ENCODE results near the gene SORBS1. TPM values are rescaled to one million over a fixed set of nuclear protein-coding genes. Genes with fewer than 3 reads are reported as not detected.
A peak's percentile ranks its signal among the peaks of the same experiment; 100 is the strongest.

SORBS1 gene
- total RNA-seq, 1 donor from 2014 or later = 896 TPM

DNA sequence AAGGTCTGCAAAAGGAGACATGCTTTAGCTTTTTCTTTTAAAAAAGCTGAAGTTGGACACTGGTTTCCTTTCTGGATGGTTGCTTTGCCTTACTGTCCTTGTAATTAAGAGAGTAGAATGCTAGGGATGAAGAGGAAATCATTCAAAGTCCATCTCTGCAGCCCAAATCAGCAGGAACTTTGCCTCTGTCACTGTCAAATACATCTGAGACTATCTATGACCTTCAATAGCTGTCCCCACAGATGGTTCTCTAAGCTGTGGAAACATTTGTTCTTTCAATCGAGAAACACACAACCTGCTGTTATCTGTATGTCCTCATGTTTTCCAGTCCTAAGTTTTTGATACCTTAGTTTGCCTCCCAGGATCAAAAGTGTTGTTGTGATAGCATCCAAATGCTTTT is 117.5 kb downstream of the SORBS1 start:
- H3K27me3 ChIP-seq (ENCODE audit: low read depth) = no peaks in the 10 kb centered on the region
- H3K27ac ChIP-seq (replicated peaks) = peak overlapping the region; percentile 92
- H3K36me3 ChIP-seq = no peaks in the 10 kb centered on the region
- H3K4me3 ChIP-seq = no peak overlapping the region
- intact Hi-C loops (cut with micrococcal nuclease) = no loop called here
- TF ChIP-seq, protein P1, sequence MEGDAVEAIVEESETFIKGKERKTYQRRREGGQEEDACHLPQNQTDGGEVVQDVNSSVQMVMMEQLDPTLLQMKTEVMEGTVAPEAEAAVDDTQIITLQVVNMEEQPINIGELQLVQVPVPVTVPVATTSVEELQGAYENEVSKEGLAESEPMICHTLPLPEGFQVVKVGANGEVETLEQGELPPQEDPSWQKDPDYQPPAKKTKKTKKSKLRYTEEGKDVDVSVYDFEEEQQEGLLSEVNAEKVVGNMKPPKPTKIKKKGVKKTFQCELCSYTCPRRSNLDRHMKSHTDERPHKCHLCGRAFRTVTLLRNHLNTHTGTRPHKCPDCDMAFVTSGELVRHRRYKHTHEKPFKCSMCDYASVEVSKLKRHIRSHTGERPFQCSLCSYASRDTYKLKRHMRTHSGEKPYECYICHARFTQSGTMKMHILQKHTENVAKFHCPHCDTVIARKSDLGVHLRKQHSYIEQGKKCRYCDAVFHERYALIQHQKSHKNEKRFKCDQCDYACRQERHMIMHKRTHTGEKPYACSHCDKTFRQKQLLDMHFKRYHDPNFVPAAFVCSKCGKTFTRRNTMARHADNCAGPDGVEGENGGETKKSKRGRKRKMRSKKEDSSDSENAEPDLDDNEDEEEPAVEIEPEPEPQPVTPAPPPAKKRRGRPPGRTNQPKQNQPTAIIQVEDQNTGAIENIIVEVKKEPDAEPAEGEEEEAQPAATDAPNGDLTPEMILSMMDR (IDR thresholded peaks at IDR 0.05; ENCODE audit: borderline replicate concordance) = no peak
- peaks cover 100% of the 10 kb centered on the region for H3K4me1 ChIP-seq
- no peak for DNase-seq
- H3K9me3 ChIP-seq (replicated peaks) = no peaks in the 10 kb centered on the region

DNA sequence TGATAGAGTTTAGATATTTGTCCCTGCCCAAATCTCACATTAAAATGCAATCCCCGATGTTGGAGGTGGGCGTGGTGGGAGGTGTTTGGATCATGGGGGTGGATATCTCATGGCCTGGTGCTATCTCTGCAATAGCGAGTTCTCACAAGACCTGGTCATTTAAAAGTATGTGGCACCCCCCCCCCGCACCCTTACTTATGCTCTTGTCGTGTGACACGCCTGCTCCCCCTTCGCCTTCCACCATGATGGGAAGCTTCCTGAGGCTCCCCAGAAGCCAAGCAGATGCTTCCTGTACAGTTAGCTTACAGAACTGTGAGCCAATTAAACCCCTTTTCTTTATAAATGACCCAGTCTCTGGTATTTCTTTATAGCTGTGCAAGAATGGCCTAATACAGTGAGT is 118.8 kb downstream of the SORBS1 start:
- Histone ChIP-seq H3K4me1 (peaks cover 100% of the 10 kb centered on the region), H3K27ac (replicated peaks) (peak overlapping the region; percentile 92), H3K9me3 (replicated peaks) (no peaks in the 10 kb centered on the region), H3K36me3 (peaks cover 1% of the 10 kb centered on the region), H3K27me3 (ENCODE audit: low read depth) (no peaks in the 10 kb centered on the region), H3K4me3 (no peak overlapping the region)
- intact Hi-C loops (cut with micrococcal nuclease) = no loop called here
- no peak for DNase-seq
- TF ChIP-seq, protein P1 (IDR thresholded peaks at IDR 0.05; ENCODE audit: borderline replicate concordance) = no peak

DNA sequence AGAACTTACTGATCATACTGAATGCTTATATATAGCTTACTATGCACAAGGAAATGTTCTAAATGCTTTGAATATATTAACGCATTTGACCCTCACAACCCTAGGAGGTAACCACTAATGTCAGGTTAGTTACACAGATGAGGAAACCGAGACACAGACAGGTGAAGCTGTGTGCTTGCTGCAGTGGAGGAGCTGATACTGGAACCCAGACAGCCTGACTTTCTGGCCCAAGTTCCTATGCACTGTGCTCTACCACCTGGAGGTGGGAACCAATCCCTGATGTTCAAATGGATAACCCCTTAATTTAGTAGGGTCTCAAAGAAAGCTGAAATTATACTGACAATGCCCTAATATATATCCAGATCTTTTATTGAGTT is 119.6 kb downstream of the SORBS1 start:
- Histone ChIP-seq H3K36me3 (peaks cover 9% of the 10 kb centered on the region), H3K27me3 (ENCODE audit: low read depth) (no peaks in the 10 kb centered on the region), H3K4me1 (peaks cover 100% of the 10 kb centered on the region), H3K9me3 (replicated peaks) (no peaks in the 10 kb centered on the region), H3K27ac (replicated peaks) (peak overlapping the region; percentile 92), H3K4me3 (no peak overlapping the region)
- intact Hi-C loops (cut with micrococcal nuclease) = no loop called here
- no peak for DNase-seq
- TF ChIP-seq, protein P1 (IDR thresholded peaks at IDR 0.05; ENCODE audit: borderline replicate concordance) = no peak

GRCh38 chr10:95440756-95441546 is 120.2 kb downstream of the SORBS1 start:
- Histone ChIP-seq H3K4me3 (no peak overlapping the region), H3K4me1 (peaks cover 100% of the 10 kb centered on the region), H3K27me3 (ENCODE audit: low read depth) (no peaks in the 10 kb centered on the region), H3K36me3 (peaks cover 13% of the 10 kb centered on the region), H3K9me3 (replicated peaks) (no peaks in the 10 kb centered on the region), H3K27ac (replicated peaks) (peak overlapping the region; percentile 92)
- TF ChIP-seq, protein P1 (IDR thresholded peaks at IDR 0.05; ENCODE audit: borderline replicate concordance) = no peak
- DNase-seq = no peak
- intact Hi-C loops (cut with micrococcal nuclease) = no loop called here

GRCh38 chr10:95440038-95440725 is 121.0 kb downstream of the SORBS1 start:
- DNase-seq = no peak
- Histone ChIP-seq H3K27ac (replicated peaks) (peak overlapping the region; percentile 92), H3K36me3 (peaks cover 13% of the 10 kb centered on the region), H3K9me3 (replicated peaks) (no peaks in the 10 kb centered on the region), H3K4me3 (no peak overlapping the region), H3K4me1 (peaks cover 100% of the 10 kb centered on the region), H3K27me3 (ENCODE audit: low read depth) (no peaks in the 10 kb centered on the region)
- TF ChIP-seq, protein P1 (IDR thresholded peaks at IDR 0.05; ENCODE audit: borderline replicate concordance) = no peak
- intact Hi-C loops (cut with micrococcal nuclease) = no loop called here

All from left ventricle myocardium inferior (tissue), 1 donor.